Stimulated activated naive CD4-positive, alpha-beta T cell (primary cell): ENCODE measurements around the gene ECM1.

Experiments
- DNase-seq, 6 experiments: peaks; one replicate each; lab custom pipeline; 2025; lab: John Stamatoyannopoulos, UW

Gene ECM1

GRCh38 chr1:150507912-150508864, at the start of gene ECM1:
ECM1 (plus strand) TSS chr1:150508109; CDS start chr1:150508210, 101 bp downstream.
- DNase-seq = no peak

DNA sequence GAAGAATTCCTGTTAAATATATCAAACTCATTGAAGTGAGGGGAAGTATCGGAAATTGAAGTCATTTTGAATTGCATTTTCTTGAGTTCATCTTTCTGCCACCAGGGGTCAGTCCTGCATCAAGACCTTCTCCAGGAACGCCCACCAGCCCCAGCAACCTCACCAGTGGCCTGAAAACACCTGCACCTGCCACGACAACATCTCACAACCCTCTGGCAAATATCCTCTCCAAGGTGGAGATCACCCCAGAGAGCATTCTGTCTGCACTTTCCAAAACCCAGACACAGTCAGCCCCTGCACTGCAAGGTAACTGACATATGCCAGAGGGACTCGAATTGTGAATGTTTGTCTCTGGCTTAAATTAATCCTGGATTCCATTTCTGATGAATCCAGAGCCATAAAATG, 43.5 kb upstream of the ECM1 start:
- DNase-seq = peak; percentile 30 to 77 (median 59)

DNA sequence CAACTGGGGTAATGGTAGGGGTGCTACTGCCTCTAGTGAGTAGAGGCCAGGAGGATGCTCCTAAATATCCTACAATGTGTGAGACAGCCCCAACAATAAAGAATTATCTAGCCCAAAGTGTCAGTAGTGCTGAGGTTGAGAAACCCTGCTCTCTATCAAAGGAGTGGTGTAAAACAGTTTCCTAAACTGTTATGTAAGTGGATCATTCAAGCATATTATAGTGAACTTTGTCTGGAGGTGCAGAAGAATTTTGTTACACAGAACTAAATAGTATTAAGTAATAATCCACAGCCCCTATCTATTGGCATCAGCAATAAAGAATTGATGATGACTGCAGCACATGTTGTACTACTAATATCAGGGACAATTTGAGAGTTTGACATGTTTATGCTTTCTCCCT, 40.9 kb upstream of the ECM1 start:
- DNase-seq = no peak

DNA sequence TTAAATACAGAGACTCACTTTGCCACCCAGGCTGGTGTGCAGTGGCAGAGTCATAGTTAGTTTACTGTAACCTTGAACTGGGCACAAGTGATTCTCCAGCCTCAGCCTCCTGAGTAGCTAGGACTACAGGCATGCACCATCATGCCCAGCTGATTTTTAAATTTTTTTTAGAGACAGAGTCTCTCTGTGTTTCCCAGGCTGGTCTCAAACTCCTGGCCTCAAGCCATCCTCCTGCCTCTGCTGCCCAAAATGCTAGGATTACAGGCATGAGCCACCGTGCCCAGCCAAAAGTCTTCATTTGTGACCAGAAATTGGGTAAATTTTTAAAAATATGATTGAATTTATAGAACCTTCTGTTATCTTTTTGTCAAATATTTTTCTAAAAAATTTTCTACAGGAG, 38.6 kb upstream of the ECM1 start:
- no peak for DNase-seq

DNA sequence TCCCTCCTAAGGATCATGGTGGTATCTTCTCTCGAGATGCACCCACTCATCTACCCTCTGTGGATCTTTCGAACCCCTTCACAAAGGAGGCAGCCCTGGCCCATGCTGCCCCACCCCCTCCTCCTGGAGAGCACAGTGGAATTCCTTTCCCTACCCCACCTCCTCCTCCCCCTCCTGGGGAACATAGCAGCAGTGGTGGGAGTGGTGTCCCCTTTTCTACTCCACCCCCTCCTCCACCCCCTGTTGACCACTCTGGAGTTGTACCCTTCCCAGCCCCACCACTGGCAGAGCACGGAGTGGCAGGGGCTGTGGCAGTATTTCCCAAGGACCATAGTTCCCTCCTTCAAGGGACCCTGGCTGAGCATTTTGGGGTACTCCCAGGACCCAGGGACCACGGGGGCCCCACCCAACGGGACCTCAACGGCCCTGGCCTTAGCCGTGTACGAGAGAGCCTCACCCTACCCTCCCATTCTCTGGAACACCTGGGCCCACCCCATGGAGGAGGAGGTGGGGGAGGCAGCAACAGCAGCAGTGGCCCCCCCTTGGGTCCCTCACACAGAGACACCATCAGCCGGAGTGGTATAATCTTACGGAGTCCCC, 35.2 kb upstream of the ECM1 start:
- no peak for DNase-seq

DNA sequence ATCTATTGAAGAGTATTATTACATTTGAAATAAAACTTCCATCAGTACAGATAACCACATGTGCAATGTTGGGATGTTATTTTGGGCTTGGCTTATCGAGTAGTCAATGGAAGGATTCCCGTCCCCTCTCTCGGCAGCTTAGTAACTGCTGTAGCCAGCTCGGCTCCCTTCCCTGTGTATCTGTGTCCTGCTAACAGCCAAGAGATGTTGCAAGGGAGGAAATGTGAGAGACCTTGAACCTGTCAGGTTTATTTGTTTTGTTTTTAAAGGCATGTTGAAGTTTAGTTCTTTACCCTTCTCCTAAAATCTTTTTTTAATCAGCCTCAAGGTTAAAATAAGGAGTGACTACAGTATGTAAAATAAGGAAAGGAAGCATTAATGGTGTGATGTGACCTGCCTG, 34.2 kb upstream of the ECM1 start:
- no peak for DNase-seq

- DNase-seq = no peak
Measured at GRCh38 chr1:150474869-150475268, 33.0 kb upstream of the ECM1 start.

DNA sequence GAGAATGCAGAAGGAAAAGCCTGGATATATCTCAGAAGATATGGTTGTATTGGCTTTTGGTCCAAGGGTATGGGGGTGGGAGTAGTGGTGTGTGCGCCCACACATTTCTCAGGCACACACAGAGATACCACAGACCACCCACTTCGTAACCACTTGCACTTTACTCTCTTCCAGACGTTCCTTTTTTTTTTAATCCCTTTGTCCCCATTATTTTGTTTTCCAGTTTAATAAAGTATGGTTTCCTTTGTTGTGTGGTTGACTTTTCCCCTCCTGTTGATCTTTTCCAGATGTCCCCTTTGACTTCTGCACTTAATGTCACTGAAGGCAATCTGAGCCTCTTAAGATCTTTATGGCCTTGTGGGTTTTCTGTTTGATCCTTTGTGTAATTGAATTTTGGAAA, 31.2 kb upstream of the ECM1 start:
- no peak for DNase-seq

DNA sequence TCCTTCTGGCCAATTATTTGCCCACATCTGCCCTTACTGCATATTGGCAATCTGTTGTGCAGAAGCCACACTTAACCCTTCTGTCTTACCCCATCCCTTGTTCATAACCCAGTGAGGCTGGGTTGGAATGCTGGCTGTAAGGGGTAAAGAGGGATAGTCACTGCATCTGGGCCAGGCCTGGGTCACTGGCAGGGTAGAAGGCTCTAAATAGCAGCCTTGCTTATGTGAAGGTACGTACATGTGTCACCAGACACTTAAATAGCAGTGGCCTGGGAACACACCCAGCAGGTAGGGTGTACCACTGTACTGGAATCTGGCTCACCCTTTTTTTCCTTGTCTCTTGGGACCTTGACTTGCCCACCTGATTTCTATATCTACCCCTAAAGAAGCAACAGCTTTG, 30.6 kb upstream of the ECM1 start:
- DNase-seq = no peak

GRCh38 chr1:150477733-150478132, 30.2 kb upstream of the ECM1 start:
- DNase-seq = peak in 1 of 6 experiments; percentile 6

DNA sequence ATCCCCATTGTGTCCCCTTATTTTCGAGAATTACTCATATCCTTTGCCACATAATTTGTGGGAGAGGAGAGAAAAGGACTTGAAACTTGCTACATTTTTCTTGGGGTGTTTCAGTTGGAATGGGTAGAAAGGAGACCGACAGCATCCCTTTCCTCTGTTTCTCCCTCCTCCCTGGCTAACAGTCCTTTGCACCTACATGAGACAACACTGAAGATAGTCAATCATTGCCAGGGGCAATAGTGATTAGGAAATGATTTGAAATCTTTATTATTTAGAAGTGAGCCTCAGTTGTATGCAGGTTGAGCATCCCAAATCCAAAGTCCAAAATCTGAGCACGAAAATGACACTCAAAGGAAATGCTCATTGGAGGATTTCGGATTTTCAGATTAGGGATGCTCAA, 28.5 kb upstream of the ECM1 start:
- no peak for DNase-seq

DNA sequence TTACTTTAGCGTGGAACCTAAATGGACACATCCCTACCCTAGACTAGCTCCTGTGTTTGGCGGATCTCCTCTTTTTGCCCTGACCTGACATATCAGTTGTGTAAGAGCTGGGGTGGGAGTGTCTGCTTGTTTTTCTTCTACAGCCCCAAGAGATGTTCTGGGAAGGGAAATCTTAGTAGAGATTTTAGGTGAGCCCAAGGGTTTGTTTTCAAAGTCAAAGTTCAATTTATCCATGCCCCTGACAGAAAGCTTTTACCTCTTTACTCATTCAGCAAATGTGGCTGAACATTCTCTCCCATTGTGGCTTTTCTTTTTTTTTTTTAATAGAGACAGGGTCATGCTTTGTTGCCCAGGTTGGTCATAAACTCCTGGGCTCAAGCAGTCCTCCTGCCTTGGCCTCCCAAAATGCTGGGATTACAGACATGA, 28.0 kb upstream of the ECM1 start:
- no peak for DNase-seq

DNA sequence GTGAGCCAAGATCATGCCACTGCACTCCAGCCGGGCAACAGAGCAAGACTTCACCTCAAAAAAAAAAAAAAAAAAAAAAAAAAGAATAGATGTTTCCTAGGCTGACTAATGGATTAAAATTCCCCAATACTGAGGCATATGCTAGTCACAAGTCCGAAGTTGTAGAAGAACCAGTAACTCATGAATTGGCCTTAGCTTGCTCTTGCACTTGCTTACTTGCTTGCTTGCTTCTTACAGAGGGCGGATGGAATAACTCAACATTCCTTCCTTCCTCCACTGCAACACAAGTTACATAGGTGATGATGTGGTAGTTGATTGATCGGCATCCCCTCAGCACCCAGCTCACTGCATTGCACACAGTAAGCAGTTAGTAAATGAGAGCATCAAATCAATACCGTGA, 23.5 kb upstream of the ECM1 start:
- no peak for DNase-seq

- DNase-seq = no peak
Measured at GRCh38 chr1:150484861-150485260, 23.0 kb upstream of the ECM1 start.

GRCh38 chr1:150486966-150487762, 20.7 kb upstream of the ECM1 start, which contains the start of gene TARS2:
TARS2 (plus strand) TSS chr1:150487419; CDS start chr1:150487451, 32 bp downstream.
- peak; percentile 80 to 95 (median 92) for DNase-seq

GRCh38 chr1:150487763-150488115, 20.2 kb upstream of the ECM1 start:
- peak in 1 of 6 experiments; percentile 33 for DNase-seq

DNA sequence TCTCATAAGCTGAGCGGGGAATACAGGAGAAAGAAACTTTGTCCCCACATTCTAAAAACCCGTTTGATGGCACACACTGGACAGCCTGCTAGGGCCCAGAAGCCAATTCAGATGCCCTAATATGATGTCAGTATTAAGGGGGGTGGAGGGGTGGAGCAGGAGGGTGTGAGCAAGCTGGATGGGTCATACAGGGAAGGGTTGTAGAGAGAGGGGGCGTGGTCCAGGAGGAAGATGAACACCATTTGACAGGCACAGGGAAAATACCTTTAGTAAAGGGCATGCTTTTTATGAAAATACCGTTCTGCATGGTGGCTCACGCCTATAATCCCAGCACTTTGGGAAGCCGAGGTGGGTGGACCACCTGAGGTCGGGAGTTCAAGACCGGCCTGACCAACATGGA, 14.7 kb upstream of the ECM1 start:
- DNase-seq = no peak

GRCh38 chr1:150498342-150498741, 9.6 kb upstream of the ECM1 start:
- DNase-seq = no peak

DNA sequence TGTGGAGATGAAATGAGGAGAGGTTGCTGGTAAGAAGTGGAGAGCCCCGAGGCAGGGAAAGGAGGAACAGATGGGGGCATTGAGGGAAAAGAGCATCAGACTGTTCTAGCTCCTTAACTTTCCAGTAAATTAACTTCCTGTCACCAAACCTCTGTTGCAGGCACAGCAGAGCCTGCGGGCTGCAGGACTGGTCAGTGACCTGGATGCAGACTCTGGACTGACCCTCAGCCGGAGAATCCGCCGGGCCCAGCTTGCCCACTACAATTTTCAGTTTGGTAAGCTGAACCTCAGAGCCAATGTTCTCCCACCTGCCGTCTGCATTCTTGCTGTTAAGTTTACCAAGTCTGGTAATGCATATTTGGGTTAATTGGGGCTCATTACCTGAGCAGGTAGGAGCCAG, 2.5 kb upstream of the ECM1 start:
- DNase-seq = no peak

DNA sequence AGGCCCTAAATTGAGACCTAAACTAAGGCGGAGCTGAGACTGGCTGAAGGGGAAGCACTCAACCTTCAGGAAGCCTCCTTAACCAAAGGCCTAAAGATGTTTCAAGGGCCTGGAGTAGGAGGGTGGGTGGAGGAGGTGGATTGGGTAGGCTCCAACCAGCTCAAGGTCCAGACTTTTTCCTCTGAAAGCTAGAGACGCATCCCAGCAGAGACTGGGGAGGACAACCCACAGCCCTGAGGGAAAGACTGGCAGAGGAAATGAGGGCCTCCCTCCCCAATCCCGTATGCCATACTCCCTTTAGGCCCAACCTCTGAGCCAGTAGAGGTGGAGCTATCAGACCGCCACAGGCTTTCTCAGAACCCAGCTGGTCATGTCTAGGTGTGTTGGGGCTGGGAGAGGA, 1.1 kb downstream of the ECM1 start:
- no peak for DNase-seq

- DNase-seq = no peak
Measured at GRCh38 chr1:150511551-150511950, 3.6 kb downstream of the ECM1 start.

GRCh38 chr1:150511985-150512660, 4.2 kb downstream of the ECM1 start:
- no peak for DNase-seq
